HG02943 (cell line): Measurements from ENCODE around the gene SBF1.

Experiments used
- ATAC-seq: cut with Tn5 transposase; IDR thresholded peaks from one replicate; pipeline ENCODE4 v1.9.1; 2021; ENCODE audit warnings: mild to moderate bottlenecking, low read depth, moderate library complexity; ENCODE audit not compliant: unreplicated experiment

Gene SBF1

GRCh38 chr22:50447576-50448551 lies 27.0 kb downstream of the SBF1 start:
- no peak for ATAC-seq

- ATAC-seq: no peak
Measured at GRCh38 chr22:50446708-50447575, 27.9 kb downstream of the SBF1 start.

- no peak for ATAC-seq
Measured at GRCh38 chr22:50445880-50446707, 28.7 kb downstream of the SBF1 start.

GRCh38 chr22:50445071-50445879 lies 29.6 kb downstream of the SBF1 start:
- no peak for ATAC-seq

- no peak for ATAC-seq
Measured at GRCh38 chr22:50444663-50445062, 30.2 kb downstream of the SBF1 start.

- no peak for ATAC-seq
Measured at GRCh38 chr22:50443801-50444625, 30.8 kb downstream of the SBF1 start.

GRCh38 chr22:50443197-50443596 lies 31.6 kb downstream of the SBF1 start:
- no peak for ATAC-seq

GRCh38 chr22:50441428-50441993 lies 33.3 kb downstream of the SBF1 start:
- no peak for ATAC-seq

GRCh38 chr22:50440544-50441249 lies 34.1 kb downstream of the SBF1 start:
- no peak for ATAC-seq

GRCh38 chr22:50439871-50440331 lies 34.9 kb downstream of the SBF1 start:
- ATAC-seq: no peak

- no peak for ATAC-seq
Measured at GRCh38 chr22:50439314-50439870, 35.4 kb downstream of the SBF1 start.

GRCh38 chr22:50438305-50439275 lies 36.2 kb downstream of the SBF1 start:
- ATAC-seq: no peak

GRCh38 chr22:50437511-50438304 lies 37.1 kb downstream of the SBF1 start:
- no peak for ATAC-seq

GRCh38 chr22:50436841-50437341 lies 37.9 kb downstream of the SBF1 start:
- no peak for ATAC-seq
